AG08395 (cell line): ENCODE results near the gene WDR36.
A peak's percentile ranks its signal among the peaks of the same experiment; 100 is the strongest.
"Not testable (repeated sequence)": the region's sequence is repeated elsewhere in the genome, so short reads cannot be mapped to it uniquely, and the experiment has no call there.

Experiments
- DNase-seq: peaks from one replicate; pipeline ENCODE4 v3.0.0; 2012; ENCODE audit warnings: mixed read lengths, low spot score

The WDR36 gene

GRCh38 chr5:111135946-111136345 is 43.8 kb downstream of the WDR36 start:
- DNase-seq = peak; percentile 54

GRCh38 chr5:111138096-111138495 is 45.9 kb downstream of the WDR36 start:
- DNase-seq = no peak

GRCh38 chr5:111141471-111141870 is 49.3 kb downstream of the WDR36 start:
- not testable (repeated sequence) for DNase-seq

- DNase-seq = no peak
These were observed 50.8 kb downstream of the WDR36 start for GRCh38 chr5:111142932-111143331.

GRCh38 chr5:111143910-111144309 is 51.8 kb downstream of the WDR36 start:
- peak; percentile 92 for DNase-seq

GRCh38 chr5:111144352-111144930 is 52.3 kb downstream of the WDR36 start:
- no peak for DNase-seq

GRCh38 chr5:111146053-111146452 is 53.9 kb downstream of the WDR36 start:
- no peak for DNase-seq

GRCh38 chr5:111147502-111147901 is 55.4 kb downstream of the WDR36 start:
- no peak for DNase-seq

GRCh38 chr5:111151998-111152397 is 59.9 kb downstream of the WDR36 start:
- DNase-seq = no peak

GRCh38 chr5:111153483-111153882 is 61.3 kb downstream of the WDR36 start:
- no peak for DNase-seq

GRCh38 chr5:111153945-111154344 is 61.8 kb downstream of the WDR36 start:
- no peak for DNase-seq

GRCh38 chr5:111158105-111158744 is 66.1 kb downstream of the WDR36 start:
- peak; percentile 66 for DNase-seq

GRCh38 chr5:111159845-111160244 is 67.7 kb downstream of the WDR36 start:
- DNase-seq = no peak

- DNase-seq = no peak
These were observed 70.9 kb downstream of the WDR36 start for GRCh38 chr5:111163000-111163399.

GRCh38 chr5:111165058-111165457 is 72.9 kb downstream of the WDR36 start:
- no peak for DNase-seq

- no peak for DNase-seq
These were observed 75.4 kb downstream of the WDR36 start for GRCh38 chr5:111167551-111167950.

GRCh38 chr5:111168608-111169007 is 76.5 kb downstream of the WDR36 start:
- no peak for DNase-seq

GRCh38 chr5:111169269-111169668 is 77.1 kb downstream of the WDR36 start:
- no peak for DNase-seq

- DNase-seq = no peak
These were observed 78.1 kb downstream of the WDR36 start for GRCh38 chr5:111170279-111170678.

GRCh38 chr5:111172504-111172903 is 80.4 kb downstream of the WDR36 start:
- no peak for DNase-seq

- no peak for DNase-seq
These were observed 81.3 kb downstream of the WDR36 start for GRCh38 chr5:111173476-111173875.
